EH (cell line): ENCODE results near the gene NOS3.

Experiments
- DNase-seq: peaks from one replicate; pipeline ENCODE4 v3.0.0-alpha.2; 2015; ENCODE audit warnings: low read depth

The NOS3 gene

DNA sequence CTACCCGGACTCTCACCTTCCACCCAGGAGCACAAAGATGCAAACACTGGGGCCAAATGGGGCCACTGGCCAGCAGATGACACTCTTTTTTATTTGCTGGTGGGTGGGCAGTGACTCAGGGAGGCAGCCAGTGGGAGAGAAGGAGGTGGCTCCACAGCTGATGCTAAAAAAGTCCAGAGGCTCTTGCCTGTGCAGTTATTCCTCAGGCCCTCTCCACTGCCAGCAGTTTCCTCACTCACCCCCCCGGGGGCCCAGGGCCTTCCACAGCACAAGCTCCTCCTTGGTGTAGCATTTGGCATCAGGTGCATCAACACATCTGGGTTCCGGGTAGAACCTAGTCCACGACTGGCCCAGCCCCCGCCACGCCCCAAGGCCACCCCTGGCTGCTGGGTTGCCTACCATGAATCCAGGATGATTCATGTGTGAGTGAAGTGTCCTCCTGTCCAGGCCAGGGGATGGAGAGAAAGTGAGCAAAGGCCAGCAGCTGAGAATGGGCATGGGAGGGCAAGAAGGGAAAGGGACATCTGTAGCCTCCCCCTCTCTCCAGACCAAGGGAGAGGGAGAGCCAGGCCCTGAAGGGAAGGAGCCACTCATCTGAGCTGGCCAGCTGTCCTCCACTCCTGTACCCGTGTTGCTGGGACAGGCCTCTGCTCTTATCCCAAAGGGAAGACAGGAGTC is 11.0 kb upstream of the NOS3 start:
- DNase-seq = no peak

DNA sequence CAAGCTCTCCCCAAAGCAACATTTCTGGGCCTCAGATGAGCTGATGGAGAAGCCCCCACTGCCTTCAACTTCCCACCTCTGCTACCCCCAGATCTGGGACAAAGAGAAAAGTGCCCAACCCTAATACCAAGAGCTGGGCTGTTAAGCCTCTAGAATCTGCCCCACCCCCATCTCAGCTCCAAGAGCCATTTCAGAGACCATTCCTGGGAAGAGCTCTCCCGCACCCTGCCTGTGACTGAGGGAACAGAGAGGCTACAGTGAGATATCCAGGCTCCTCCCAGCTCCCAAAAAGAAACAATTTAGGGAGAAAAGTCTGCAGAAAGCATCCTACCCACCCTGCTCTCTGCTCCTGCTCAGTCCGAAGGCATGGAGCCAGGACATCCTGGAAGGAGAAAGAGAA is 10.2 kb upstream of the NOS3 start:
- no peak for DNase-seq

DNA sequence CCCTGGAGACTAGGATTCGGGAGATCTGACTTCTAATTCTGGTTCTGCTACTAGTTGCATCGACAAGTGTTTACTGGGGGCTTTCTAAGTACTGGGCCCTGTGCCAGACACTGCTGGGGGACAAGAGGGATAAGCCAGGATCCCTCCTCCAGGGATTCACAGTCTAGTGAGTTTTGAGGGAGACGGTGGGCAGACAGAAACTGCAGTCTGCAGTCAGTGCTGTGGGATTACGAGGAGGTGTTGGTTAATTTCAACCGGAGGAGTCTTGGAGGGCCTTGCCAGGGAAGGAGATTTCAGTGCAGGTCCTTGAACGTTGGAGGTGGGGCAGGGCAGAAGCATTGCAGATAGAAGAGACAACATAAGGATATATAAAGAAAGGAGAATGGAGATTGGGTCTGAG is 9.2 kb upstream of the NOS3 start:
- no peak for DNase-seq

DNA sequence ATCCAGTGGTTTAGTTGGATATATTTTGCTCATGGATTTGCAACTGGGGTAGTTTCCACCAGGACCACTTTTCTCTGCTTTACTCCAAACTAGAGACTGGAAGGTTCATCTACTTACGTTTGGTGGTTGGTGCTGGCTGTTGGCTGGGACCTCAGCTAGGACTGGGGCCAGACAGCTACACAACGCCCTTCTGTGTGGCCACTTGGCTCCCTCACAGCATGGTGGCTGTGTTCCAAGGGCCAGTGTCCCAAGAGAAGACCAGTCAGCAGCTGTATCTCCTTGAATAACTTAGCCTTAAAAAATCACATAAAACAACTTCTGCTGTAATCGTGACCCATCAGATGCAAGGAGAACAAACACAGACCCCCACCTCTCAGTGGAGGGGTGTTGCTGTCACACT is 8.5 kb upstream of the NOS3 start:
- DNase-seq = no peak

DNA sequence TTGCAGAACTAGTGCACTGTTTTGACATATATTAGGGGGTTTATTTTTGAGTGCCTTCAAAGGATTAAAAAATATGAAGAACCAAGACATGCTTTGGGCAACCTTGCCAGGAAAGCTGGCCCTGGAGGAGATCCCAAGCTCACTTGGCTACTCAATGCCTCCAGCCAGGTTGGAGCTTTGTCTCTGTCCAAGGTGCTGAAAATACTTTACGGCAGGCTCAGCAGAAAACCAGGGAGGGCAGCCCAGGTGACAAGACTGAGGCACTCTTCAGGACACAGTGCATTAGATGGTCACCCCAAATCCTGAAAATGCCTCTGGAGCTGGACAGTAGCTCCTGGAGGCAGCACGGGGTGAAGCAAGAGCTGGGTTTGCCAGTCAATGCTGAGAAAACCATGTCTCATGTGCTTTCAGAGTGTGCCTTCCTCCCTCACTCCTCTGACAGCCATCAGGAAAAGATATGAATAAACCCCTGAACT is 6.9 kb upstream of the NOS3 start:
- peak; percentile 49 for DNase-seq

DNA sequence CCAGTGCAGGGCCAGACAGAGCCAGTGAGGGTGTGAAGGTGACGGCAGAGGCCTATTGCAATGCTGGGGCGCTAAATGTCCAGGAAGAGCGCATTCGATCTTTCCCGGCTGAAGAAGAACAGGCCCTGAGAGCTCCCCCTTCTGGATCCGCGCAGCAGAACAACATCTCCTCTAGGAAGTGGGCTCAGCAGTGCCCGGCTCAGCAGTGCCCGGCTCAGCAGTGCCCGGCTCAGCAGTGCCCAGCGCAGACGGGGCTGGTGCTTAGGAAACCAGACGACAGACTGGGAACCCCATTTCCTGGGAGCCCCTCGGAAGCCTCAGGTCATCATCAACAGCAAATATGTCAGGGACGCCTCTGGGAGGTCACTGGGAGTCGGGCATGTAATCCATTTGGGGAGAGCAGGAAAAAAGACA is 4.7 kb upstream of the NOS3 start:
- peak; percentile 58 for DNase-seq

DNA sequence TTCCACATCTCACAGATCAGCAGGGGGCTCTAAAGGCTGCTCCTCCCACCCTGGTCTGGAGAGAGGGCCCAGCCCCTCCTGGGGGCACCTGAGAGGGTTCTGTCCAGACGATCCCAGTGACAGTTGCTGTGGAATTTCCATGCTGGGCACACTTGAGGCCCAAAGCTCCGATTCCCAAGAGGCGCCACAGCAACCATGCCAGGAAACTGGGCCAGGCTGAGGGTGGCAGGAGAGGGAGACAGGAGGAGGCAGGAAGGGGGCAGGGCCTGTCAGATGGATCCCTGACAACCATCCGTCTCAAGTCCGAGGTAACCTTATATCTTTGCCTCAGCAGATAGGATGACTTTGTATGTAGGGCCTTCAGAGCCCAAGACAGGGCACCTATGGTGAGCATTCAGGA is 4.3 kb upstream of the NOS3 start:
- DNase-seq = no peak

DNA sequence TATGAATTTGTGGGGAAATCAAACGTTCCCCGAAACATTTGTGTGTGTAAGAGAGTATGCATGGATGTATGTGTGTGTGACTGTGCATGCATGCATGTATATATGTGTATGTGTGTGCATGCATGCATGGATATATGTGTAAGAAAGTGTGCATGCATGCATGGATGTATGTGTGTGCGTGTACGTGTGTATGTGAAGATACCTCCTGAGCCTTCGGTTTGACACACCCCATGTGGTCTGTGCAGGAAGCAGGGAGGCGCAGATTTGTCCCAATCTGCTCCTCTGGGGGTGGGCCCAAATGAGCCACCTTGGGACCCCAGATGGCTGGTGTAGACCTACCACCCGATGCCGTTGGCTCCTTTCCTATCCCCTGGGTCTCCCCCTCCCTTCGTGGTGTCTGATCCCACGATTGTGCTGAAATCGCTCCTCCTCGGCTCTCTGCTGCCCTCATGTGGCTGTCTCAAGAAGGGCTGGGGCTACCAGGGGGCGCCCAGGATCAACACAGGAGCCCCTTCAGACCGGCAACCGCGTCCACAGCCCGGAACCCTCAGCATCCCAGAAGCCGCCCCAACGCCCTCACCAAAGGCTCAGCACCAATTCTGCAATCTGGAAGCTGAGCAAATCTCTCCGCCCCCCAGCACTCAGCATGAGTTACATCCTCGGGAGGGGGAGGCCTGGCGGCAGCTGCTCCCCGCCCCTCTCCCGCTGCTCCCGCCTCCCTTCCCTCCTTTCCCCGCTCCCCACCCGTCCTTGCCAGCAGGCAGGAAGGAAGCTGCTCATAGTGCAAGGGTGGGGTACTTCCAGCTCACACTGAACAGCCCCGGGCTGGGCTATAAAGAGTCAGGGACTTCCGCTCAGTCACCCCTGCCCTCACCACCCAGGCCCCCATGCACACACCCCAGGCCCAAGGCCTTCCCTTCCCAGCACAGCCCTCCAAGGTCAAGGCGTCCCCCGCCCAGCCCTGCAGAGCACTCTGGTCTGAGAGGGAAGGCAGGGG is 2.3 kb upstream of the NOS3 start:
- peak; percentile 44 for DNase-seq

DNA sequence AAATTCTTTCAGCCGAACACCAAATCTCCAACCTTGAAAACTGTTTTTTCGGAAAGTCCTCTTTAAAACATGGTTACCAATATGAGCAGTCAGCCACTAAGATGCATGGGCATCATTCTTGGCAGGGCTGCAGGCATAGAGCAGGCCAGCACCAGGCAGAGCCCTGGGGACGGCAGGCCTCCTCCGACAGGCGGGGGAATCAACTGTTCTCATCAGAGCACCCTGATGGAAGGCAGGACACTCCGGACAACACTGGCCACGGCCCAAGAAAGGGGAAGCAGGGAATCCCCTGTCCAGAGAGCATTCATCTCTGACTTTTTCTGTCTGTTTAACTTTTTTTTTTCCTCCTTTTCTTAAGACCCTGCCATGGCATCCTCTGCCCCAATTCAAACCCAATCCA is 1.4 kb upstream of the NOS3 start:
- DNase-seq = no peak

DNA sequence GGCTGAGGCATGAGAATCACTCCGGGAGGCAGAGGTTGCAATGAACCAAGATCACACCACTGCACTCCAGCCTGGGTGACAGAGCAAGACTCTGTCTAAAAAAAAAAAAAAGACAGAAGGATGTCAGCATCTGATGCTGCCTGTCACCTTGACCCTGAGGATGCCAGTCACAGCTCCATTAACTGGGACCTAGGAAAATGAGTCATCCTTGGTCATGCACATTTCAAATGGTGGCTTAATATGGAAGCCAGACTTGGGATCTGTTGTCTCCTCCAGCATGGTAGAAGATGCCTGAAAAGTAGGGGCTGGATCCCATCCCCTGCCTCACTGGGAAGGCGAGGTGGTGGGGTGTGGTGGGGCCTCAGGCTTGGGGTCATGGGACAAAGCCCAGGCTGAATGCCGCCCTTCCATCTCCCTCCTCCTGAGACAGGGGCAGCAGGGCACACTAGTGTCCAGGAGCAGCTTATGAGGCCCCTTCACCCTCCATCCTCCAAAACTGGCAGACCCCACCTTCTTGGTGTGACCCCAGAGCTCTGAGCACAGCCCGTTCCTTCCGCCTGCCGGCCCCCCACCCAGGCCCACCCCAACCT is 1.3 kb downstream of the NOS3 start:
- no peak for DNase-seq

DNA sequence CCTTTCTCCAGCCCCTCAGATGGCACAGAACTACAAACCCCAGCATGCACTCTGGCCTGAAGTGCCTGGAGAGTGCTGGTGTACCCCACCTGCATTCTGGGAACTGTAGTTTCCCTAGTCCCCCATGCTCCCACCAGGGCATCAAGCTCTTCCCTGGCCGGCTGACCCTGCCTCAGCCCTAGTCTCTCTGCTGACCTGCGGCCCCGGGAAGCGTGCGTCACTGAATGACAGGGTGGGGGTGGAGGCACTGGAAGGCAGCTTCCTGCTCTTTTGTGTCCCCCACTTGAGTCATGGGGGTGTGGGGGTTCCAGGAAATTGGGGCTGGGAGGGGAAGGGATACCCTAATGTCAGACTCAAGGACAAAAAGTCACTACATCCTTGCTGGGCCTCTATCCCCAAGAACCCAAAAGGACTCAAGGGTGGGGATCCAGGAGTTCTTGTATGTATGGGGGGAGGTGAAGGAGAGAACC is 2.1 kb downstream of the NOS3 start:
- peak; percentile 47 for DNase-seq

DNA sequence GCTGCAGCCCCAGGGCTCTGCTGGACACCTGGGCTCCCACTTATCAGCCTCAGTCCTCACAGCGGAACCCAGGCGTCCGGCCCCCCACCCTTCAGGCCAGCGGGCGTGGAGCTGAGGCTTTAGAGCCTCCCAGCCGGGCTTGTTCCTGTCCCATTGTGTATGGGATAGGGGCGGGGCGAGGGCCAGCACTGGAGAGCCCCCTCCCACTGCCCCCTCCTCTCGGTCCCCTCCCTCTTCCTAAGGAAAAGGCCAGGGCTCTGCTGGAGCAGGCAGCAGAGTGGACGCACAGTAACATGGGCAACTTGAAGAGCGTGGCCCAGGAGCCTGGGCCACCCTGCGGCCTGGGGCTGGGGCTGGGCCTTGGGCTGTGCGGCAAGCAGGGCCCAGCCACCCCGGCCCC is 2.7 kb downstream of the NOS3 start:
- DNase-seq = no peak

DNA sequence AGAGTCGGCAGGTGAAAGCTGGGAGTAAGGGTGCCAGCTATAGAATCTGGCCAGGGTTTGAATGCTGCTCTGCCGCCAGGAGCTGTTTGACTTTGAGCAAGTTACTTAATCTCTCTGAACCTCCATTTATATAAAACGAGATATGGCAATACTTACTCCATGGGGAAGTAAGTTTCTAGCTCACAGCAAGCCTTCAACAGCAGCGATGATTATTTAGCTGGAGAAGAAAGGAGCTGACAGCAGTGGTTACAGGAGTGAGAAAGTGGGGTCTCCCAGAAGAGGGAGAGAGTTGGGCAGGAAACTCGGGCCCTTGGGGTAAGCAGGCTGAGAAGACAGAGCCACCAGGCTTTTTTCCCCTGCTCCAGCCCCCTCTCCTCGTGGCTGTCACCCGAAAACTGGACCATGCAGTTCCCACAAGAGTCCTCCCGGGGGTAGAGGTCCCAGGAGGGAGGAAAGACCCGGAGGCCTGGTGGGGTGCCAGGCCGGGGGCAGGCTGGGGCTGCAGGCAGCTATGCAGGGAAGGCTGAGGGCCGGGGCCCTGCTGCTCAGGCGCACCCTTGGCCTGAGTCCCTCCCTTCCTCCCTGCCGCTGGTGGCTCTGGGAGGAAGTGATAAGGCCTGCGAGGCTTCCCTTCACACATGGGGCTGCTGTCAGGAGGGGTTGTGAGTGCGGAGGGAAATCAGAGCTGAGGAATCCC is 3.5 kb downstream of the NOS3 start:
- DNase-seq = no peak

DNA sequence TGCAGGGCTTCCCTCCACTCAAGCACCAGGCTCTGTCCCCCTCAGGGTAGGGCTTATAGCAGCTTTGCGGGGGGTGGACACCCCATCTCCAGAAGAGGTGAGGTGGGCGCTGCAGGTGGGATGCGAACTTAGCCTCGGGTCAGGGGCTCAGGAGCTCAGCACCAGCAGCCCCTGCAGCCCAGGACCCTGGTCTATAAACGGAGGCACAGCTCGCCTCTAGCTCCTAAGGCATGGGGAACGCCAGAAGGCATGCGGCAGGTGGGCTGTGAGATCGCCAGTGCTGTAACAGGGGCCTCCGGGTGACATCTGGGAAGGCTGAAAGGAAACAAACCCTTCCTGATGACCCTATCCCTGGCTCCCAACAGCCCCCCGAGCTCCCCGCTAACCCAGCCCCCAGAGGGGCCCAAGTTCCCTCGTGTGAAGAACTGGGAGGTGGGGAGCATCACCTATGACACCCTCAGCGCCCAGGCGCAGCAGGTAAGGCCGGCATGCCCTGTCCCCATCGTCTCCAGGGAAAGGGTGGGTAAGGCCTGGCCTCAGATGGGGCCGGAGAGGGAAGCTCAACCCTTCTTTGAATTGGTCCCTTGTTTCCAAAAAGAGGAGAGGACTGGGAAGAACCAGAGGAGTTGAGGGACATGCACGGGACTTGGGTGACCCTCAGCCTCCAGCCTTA is 4.2 kb downstream of the NOS3 start:
- no peak for DNase-seq

DNA sequence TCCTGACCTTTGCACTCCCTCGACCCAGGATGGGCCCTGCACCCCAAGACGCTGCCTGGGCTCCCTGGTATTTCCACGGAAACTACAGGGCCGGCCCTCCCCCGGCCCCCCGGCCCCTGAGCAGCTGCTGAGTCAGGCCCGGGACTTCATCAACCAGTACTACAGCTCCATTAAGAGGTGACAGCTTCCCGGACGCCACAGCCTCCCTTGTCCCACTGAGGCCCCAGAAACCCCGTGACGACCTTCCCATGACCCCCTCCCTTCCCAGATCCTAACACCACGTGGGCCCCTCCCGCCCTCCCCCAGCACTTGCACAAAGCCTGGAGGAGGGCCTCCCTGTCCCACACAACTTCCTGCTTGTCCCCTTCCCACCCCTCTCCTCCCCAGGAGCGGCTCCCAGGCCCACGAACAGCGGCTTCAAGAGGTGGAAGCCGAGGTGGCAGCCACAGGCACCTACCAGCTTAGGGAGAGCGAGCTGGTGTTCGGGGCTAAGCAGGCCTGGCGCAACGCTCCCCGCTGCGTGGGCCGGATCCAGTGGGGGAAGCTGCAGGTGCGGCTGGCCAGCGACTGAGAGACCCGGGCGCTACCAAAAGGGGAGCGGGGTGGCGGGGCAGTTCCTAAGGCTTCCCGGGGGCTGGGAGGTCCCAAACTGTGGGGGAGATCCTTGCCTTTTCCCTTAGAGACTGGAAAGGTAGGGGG is 5.7 kb downstream of the NOS3 start:
- DNase-seq = no peak

DNA sequence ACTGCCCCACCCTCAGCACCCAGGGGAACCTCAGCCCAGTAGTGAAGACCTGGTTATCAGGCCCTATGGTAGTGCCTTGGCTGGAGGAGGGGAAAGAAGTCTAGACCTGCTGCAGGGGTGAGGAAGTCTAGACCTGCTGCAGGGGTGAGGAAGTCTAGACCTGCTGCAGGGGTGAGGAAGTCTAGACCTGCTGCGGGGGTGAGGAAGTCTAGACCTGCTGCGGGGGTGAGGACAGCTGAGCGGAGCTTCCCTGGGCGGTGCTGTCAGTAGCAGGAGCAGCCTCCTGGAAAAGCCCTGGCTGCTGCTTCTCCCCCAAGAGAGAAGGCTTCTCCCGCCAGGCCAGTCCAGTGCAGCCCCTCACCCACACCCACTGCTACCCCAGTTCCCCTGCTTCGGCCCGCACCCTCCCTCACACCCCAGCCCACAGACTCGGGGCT is 6.3 kb downstream of the NOS3 start:
- DNase-seq = no peak

DNA sequence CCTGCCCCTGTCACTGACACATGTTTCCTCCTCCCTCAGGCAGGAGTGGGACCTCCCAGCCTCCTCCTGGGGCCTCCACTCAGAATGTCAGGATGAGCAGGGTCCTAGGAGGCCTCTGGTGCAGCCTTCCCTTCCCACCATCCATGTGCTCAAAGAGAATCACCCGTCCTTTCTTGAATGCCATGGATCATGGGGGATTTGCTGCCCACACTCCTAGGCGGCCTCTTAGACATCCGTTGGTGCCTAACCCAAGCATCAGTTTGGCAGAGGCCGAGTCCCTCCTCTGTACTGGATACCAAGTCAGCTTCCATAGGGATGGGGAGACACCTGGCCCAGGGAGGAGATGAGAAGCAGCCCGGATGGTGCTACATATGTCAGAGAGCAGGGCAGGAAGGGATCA is 7.0 kb downstream of the NOS3 start:
- DNase-seq = no peak

DNA sequence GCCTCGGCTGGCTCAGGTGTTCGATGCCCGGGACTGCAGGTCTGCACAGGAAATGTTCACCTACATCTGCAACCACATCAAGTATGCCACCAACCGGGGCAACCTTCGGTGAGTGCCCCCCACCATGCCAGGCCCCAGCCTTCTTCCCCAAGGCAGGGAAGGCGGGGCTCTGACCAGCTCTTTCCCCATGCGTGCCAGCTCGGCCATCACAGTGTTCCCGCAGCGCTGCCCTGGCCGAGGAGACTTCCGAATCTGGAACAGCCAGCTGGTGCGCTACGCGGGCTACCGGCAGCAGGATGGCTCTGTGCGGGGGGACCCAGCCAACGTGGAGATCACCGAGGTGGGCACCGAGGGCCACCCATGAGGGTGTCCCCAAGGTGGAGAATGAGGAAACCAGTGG is 7.5 kb downstream of the NOS3 start:
- DNase-seq = no peak

DNA sequence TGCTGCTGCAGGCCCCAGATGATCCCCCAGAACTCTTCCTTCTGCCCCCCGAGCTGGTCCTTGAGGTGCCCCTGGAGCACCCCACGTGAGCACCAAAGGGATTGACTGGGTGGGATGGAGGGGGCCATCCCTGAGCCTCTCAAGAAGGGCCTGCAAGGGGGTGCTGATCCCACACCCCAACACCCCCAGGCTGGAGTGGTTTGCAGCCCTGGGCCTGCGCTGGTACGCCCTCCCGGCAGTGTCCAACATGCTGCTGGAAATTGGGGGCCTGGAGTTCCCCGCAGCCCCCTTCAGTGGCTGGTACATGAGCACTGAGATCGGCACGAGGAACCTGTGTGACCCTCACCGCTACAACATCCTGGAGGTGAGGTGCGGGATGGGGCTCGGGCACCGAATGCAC is 8.2 kb downstream of the NOS3 start:
- no peak for DNase-seq

DNA sequence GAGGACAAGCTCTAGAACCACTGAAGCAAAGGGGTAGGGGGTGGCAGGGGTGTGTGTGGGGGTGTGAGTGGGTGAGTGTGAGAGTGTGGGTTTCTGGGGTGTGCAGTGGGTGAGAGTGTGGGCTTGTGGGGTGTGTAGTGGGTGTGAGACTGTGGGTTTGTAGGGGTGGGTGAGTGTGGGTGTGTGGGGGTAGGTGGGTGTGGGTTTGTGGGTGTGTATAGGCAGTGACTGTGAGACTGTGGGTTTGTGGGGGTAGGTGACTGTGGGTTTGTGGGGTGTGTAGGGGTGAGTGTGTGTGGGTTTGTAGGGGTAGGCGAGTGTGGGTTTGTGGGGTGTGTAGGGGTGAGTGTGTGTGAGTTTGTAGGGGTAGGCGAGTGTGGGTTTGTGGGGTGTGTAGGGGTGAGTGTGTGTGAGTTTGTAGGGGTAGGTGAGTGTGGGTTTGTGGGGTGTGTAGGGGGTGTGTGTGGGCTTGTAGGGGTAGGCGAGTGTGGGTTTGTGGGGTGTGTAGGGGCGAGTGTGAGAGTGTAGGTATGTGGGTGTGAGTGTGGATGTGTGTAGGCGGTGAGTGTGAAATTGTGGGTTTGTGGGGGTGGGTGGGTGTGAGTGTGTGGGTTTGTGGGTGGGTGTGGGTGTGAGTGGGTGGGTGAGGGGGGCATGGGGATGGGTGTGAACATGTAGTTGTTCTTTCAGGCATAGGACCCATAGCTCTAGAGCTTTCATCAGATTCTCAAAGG is 8.8 kb downstream of the NOS3 start:
- no peak for DNase-seq
